Choroid plexus epithelial cell (primary cell): ENCODE results near the gene SGPL1.
A peak's percentile ranks its signal among the peaks of the same experiment; 100 is the strongest.
"Not testable (repeated sequence)": the region's sequence is repeated elsewhere in the genome, so short reads cannot be mapped to it uniquely, and the experiment has no call there.

ENCODE experiments used
- DNase-seq: peaks from one replicate; pipeline ENCODE4 v3.0.0-alpha.2; 2010; ENCODE audit warnings: low read depth
- H3K4me3 ChIP-seq: 2 replicates; pipeline ENCODE4 v1.5.1; 2011; ENCODE audit warnings: low read depth, mild to moderate bottlenecking, control low read depth, low read length, moderate library complexity
- TF ChIP-seq, protein P1 (sequence below): conservative IDR thresholded peaks from 2 replicates; pipeline ENCODE4 v1.5.1; 2011; ENCODE audit warnings: low read depth, mild to moderate bottlenecking, control low read depth, inconsistent platforms, low read length, moderate library complexity

Gene SGPL1

DNA sequence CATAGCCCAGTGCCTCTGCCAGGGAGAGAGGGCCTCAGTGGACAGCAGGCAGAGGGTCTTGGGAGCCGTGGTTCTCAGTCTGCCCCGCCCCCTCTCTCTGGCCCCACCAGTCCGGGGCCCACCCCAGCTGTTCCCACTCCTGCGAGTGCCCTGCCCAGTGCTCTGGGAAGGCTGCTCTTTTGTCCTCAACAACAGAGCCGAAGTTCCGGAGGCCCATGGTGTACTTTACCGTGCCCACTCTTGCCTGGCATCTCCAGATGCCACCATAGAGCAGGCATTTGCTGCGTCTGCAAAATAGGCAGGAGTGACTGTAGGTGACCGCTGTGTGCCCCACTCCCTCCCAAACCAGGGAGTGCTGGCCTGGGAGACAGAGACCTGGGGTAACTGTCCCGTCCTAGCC lies 101.9 kb downstream of the SGPL1 start:
- DNase-seq, result no peak
- TF ChIP-seq, protein P1, sequence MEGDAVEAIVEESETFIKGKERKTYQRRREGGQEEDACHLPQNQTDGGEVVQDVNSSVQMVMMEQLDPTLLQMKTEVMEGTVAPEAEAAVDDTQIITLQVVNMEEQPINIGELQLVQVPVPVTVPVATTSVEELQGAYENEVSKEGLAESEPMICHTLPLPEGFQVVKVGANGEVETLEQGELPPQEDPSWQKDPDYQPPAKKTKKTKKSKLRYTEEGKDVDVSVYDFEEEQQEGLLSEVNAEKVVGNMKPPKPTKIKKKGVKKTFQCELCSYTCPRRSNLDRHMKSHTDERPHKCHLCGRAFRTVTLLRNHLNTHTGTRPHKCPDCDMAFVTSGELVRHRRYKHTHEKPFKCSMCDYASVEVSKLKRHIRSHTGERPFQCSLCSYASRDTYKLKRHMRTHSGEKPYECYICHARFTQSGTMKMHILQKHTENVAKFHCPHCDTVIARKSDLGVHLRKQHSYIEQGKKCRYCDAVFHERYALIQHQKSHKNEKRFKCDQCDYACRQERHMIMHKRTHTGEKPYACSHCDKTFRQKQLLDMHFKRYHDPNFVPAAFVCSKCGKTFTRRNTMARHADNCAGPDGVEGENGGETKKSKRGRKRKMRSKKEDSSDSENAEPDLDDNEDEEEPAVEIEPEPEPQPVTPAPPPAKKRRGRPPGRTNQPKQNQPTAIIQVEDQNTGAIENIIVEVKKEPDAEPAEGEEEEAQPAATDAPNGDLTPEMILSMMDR, result no peak
- no peak overlapping the region for H3K4me3 ChIP-seq

DNA sequence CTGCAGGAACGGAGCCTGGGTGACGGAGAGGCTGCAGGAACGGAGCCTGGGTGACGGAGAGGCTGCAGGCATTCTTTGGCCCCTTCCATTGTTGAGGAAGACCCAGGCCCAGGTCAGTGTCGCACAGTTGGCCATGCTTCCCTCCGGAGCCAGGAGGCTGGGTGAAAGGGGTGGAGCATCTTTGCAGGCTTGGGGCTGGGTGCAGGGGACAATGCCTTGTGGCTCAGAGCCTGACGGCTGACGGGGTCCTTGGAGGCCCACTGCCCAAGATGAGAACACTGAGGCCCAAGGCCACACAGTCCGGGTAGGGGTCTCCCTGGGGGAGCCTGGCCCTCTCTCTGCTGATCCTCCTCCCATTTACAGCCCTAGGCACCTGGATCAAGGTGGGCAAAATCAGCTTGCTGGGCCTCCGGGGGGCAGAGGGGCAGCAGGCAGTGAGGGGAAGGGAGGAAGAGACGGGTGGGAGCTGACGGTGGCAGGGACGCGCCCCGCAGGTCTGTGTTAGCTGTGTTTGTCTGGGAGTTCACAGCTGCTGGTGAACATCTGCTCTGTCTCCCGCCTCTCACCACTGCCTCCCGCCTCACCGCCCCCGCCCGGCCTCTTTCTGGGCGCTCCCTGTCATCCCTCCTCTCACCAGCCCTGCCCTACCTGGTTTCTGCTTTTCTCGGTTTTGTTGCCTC lies 103.2 kb downstream of the SGPL1 start:
- DNase-seq, result peak; percentile 5
- no peak overlapping the region for H3K4me3 ChIP-seq
- TF ChIP-seq, protein P1, result no peak

GRCh38 chr10:70919906-70920305 lies 104.2 kb downstream of the SGPL1 start:
- not testable (repeated sequence) for H3K4me3 ChIP-seq, DNase-seq

GRCh38 chr10:70920519-70920918 lies 104.8 kb downstream of the SGPL1 start:
- H3K4me3 ChIP-seq, result no peak overlapping the region
- no peak for DNase-seq
- TF ChIP-seq, protein P1, result no peak

GRCh38 chr10:70921285-70921684 lies 105.5 kb downstream of the SGPL1 start:
- DNase-seq, result peak; percentile 5
- TF ChIP-seq, protein P1, result no peak
- no peak overlapping the region for H3K4me3 ChIP-seq

DNA sequence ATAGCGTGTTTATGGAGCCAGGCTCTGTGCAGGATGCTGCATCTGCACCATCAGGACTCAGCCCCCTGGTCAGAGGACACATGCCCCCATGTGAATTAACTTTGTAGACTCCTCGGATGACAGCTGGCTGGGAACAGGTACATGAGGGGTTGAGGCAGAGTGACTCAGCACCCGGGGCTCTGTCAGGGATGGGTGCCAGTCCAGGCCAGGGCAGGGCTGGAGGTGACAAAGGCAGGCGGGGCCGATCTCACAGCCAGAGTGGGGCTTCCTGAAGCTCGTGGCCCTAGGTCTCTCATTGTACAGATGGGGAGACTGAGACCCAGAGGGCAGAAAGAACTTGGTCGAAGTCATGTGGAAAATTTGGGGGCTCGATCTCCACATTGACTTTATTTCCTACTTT lies 107.9 kb downstream of the SGPL1 start:
- DNase-seq, result no peak
- H3K4me3 ChIP-seq, result no peak overlapping the region
- TF ChIP-seq, protein P1, result no peak

DNA sequence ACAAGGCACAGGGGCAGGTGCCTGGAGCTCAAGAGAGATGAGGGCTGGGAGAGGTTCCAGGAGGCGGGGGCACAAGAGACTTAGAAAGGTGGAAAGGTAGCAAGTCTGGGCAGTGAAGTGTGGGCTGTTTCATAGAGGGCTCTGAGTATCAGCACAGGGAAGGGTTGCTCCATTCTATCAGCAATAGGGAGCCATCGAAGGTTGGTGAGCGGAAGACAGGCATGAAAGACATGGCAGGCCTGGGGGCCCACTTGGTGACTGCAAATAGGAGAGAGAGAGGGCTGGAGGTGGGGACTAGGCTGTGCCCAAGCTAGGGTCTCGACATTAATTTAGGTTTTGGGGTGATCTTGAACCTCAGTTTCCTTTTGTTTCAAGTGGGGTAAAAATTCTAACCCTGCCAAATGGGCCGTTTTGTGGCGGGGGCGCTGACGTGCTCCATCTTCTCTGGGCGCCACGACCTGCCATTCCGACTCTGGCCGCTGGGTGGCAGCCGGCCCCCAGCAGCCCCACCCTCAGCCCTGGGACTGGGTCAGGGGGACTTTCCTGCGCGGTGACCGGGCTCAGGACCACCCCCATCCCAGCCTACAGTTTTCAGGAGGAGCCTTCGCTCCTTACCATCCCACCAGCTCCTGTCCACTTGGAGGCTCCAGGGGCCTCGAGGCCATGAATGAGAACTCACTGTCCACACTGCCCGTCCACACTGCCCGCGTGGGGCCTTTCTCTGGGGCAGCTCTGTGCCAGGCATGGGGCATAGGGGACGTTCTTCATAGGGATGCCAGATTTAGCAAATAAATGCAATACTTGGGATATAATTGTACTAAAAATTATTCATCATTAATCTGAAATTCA lies 109.9 kb downstream of the SGPL1 start:
- DNase-seq, result peak; percentile 32
- TF ChIP-seq, protein P1, result peak; percentile 90
- no peak overlapping the region for H3K4me3 ChIP-seq
